Peyer's patch (tissue), 4 donors: ENCODE measurements around the gene RAD51B.

Experiments used
- CTCF ChIP-seq, 6 experiments: fragments of 450-650 bp in 4 of 6; fragments of 200-600 bp in 2 of 6; sonication (generic) in 1 of 6; IDR thresholded peaks; one replicate each; pipeline ENCODE4 v1.5.1; 2017 to 2019; ENCODE audit warnings: antibody characterized with exemption in 6 of 6, mild to moderate bottlenecking in 3 of 6, moderate library complexity in 1 of 6
- POLR2A ChIP-seq, 2 donors: fragments of 450-650 bp; IDR thresholded peaks; one replicate each; pipeline ENCODE4 v1.5.1; 2017; ENCODE audit warnings: antibody characterized with exemption in 2 of 2, mild to moderate bottlenecking in 2 of 2, moderate library complexity in 2 of 2

- TF ChIP-seq CTCF (IDR thresholded peaks at IDR 0.05) (no peak), POLR2A (IDR thresholded peaks at IDR 0.05) (no peak)
Measured at GRCh38 chr14:68307790-68308168, 488.2 kb downstream of the RAD51B start.
